Trophoblast cell (in vitro differentiated cells and primary cell): Measurements from ENCODE around the gene SIDT2.

Experiments
- DNase-seq, 2 donors: peaks; one replicate each; pipeline ENCODE4 v3.0.0-alpha.2; 2016
- H2AFZ ChIP-seq: 2 replicates; pipeline ENCODE4 v1.6.1; 2013; ENCODE audit warnings: low read length, moderate library complexity, mild to moderate bottlenecking; ENCODE audit not compliant: insufficient read depth, poor library complexity
- H2AK5ac ChIP-seq: 2 replicates; pipeline ENCODE4 v1.6.1; 2013; ENCODE audit warnings: mild to moderate bottlenecking, low read length
- H2BK120ac ChIP-seq: 2 replicates; pipeline ENCODE4 v1.6.1; 2013; ENCODE audit warnings: low read length, mild to moderate bottlenecking, moderate library complexity; ENCODE audit not compliant: insufficient read depth, poor library complexity
- H2BK12ac ChIP-seq: 2 replicates; pipeline ENCODE4 v1.6.1; 2013; ENCODE audit warnings: mild to moderate bottlenecking, low read length, moderate library complexity
- H2BK5ac ChIP-seq: 2 replicates; pipeline ENCODE4 v1.6.1; 2013; ENCODE audit warnings: low read length, low read depth, moderate library complexity, mild to moderate bottlenecking; ENCODE audit not compliant: poor library complexity
- H3K14ac ChIP-seq: 2 replicates; pipeline ENCODE4 v1.6.1; 2013; ENCODE audit warnings: mild to moderate bottlenecking, low read length
- H3K18ac ChIP-seq: 2 replicates; pipeline ENCODE4 v1.6.1; 2013; ENCODE audit warnings: mild to moderate bottlenecking, low read length
- H3K23ac ChIP-seq: 2 replicates; pipeline ENCODE4 v1.6.1; 2013; ENCODE audit warnings: low read length
- H3K27ac ChIP-seq: 2 replicates; pipeline ENCODE4 v1.5.1; 2013; ENCODE audit warnings: low read depth, mild to moderate bottlenecking, inconsistent platforms, low read length, moderate library complexity
- H3K27me3 ChIP-seq: 2 replicates; pipeline ENCODE4 v1.6.1; 2013; ENCODE audit warnings: inconsistent platforms, mild to moderate bottlenecking, low read length, moderate library complexity; ENCODE audit not compliant: insufficient read depth
- H3K36me3 ChIP-seq, 2 experiments: 1 replicate in 1 of 2; 2 replicates in 1 of 2; pipeline ENCODE4 v1.6.1; 2013; ENCODE audit warnings: low read length in 2 of 2, mild to moderate bottlenecking in 2 of 2, moderate library complexity in 1 of 2; ENCODE audit not compliant: insufficient read depth in 2 of 2, control insufficient read depth in 1 of 2
- H3K4ac ChIP-seq: 2 replicates; pipeline ENCODE4 v1.6.1; 2013; ENCODE audit warnings: low read depth, mild to moderate bottlenecking, low read length, moderate library complexity
- H3K4me1 ChIP-seq, 2 experiments: 1 replicate in 1 of 2; 2 replicates in 1 of 2; pipeline ENCODE4 v1.6.1; 2013; ENCODE audit warnings: low read length in 2 of 2, mild to moderate bottlenecking in 2 of 2, moderate library complexity in 1 of 2; ENCODE audit not compliant: insufficient read depth in 2 of 2, control insufficient read depth in 1 of 2
- H3K4me2 ChIP-seq: 2 replicates; pipeline ENCODE4 v1.6.1; 2013; ENCODE audit warnings: inconsistent platforms, mild to moderate bottlenecking, low read length, moderate library complexity
- H3K4me3 ChIP-seq: 2 replicates; pipeline ENCODE4 v1.5.1; 2013; ENCODE audit warnings: mild to moderate bottlenecking, low read depth, low read length, inconsistent platforms
- H3K79me1 ChIP-seq: one replicate; pipeline ENCODE4 v1.6.1; 2013; ENCODE audit warnings: low read length
- H3K79me2 ChIP-seq: 2 replicates; pipeline ENCODE4 v1.6.1; 2013; ENCODE audit warnings: low read length, mild to moderate bottlenecking; ENCODE audit not compliant: control insufficient read depth, insufficient read depth, poor library complexity
- H3K9ac ChIP-seq: 2 replicates; pipeline ENCODE4 v1.6.1; 2013; ENCODE audit warnings: mild to moderate bottlenecking, low read length
- H3K9me3 ChIP-seq: 2 replicates; pipeline ENCODE4 v1.6.1; 2013; ENCODE audit warnings: low read depth, mild to moderate bottlenecking, control low read depth, inconsistent platforms, low read length; ENCODE audit not compliant: insufficient read depth
- H4K12ac ChIP-seq: 2 replicates; pipeline ENCODE4 v1.6.1; 2013; ENCODE audit warnings: low read depth, mild to moderate bottlenecking, low read length, moderate library complexity
- H4K8ac ChIP-seq: 2 replicates; pipeline ENCODE4 v1.6.1; 2013; ENCODE audit warnings: low read depth, mild to moderate bottlenecking, low read length, moderate library complexity
- H4K91ac ChIP-seq: one replicate; pipeline ENCODE4 v1.6.1; 2013; ENCODE audit warnings: low read depth, mild to moderate bottlenecking, low read length, moderate library complexity
- WGBS: extraction: QIAGEN DNeasy Blood & Tissue Kit; methylation state at CpG from one replicate; pipeline ENCODE4 v1.1.7; 2013; ENCODE audit warnings: missing lambda C conversion rate; ENCODE audit not compliant: insufficient read length, insufficient coverage; ENCODE audit errors: extremely low coverage; 5-methylcytosine and 5-hydroxymethylcytosine counted together

The SIDT2 gene

GRCh38 chr11:117189941-117190544 is 11.5 kb downstream of the SIDT2 start:
- H3K18ac ChIP-seq, result no peak overlapping the region
- H3K4me1 ChIP-seq, result no peaks in the 10 kb centered on the region
- no peak overlapping the region for H2AFZ ChIP-seq
- no peak overlapping the region for H4K8ac ChIP-seq
- no peak overlapping the region for H4K12ac ChIP-seq
- no peaks in the 10 kb centered on the region for H3K79me1 ChIP-seq
- H3K14ac ChIP-seq, result no peak overlapping the region
- H3K4ac ChIP-seq, result no peak overlapping the region
- DNase-seq, result no peak
- H2AK5ac ChIP-seq, result no peak overlapping the region
- H3K79me2 ChIP-seq, result no peaks in the 10 kb centered on the region
- no peak overlapping the region for H3K27ac ChIP-seq
- H3K4me2 ChIP-seq, result no peak overlapping the region
- no peak overlapping the region for H4K91ac ChIP-seq
- WGBS, result no CpG with 5 or more reads among the region's 8 CpGs
- no peaks in the 10 kb centered on the region for H3K9me3 ChIP-seq
- no peak overlapping the region for H2BK5ac ChIP-seq
- H3K36me3 ChIP-seq, result peaks cover 56 to 59% of the 10 kb centered on the region in 2 experiments
- no peak overlapping the region for H2BK120ac ChIP-seq
- H3K4me3 ChIP-seq, result no peak overlapping the region
- H3K9ac ChIP-seq, result no peak overlapping the region
- H2BK12ac ChIP-seq, result no peak overlapping the region
- H3K23ac ChIP-seq, result no peak overlapping the region
- H3K27me3 ChIP-seq, result no peaks in the 10 kb centered on the region

GRCh38 chr11:117191680-117192400 is 13.3 kb downstream of the SIDT2 start:
- Histone ChIP-seq H3K9me3 (no peaks in the 10 kb centered on the region), H2AFZ (no peak overlapping the region), H3K9ac (no peak overlapping the region), H4K91ac (no peak overlapping the region), H4K12ac (no peak overlapping the region), H3K4ac (no peak overlapping the region), H3K36me3 (peaks cover 58 to 64% of the 10 kb centered on the region in 2 experiments), H2BK5ac (no peak overlapping the region), H4K8ac (no peak overlapping the region), H2BK12ac (no peak overlapping the region), H2BK120ac (no peak overlapping the region), H3K4me1 (no peaks in the 10 kb centered on the region), H3K23ac (no peak overlapping the region), H3K14ac (no peak overlapping the region), H3K27me3 (no peaks in the 10 kb centered on the region), H2AK5ac (no peak overlapping the region), H3K4me3 (no peak overlapping the region), H3K79me2 (no peaks in the 10 kb centered on the region), H3K4me2 (no peak overlapping the region), H3K79me1 (no peaks in the 10 kb centered on the region), H3K18ac (no peak overlapping the region), H3K27ac (no peak overlapping the region)
- DNase-seq, result no peak
- no CpG with 5 or more reads among the region's 26 CpGs for WGBS

- Histone ChIP-seq H3K4me2 (no peak overlapping the region), H3K14ac (no peak overlapping the region), H3K36me3 (peaks cover 55 to 61% of the 10 kb centered on the region in 2 experiments), H3K18ac (no peak overlapping the region), H3K79me2 (no peaks in the 10 kb centered on the region), H2BK5ac (no peak overlapping the region), H2BK120ac (no peak overlapping the region), H3K4ac (no peak overlapping the region), H3K27me3 (no peaks in the 10 kb centered on the region), H4K91ac (no peak overlapping the region), H2BK12ac (no peak overlapping the region), H2AFZ (no peak overlapping the region), H3K23ac (no peak overlapping the region), H3K9me3 (no peaks in the 10 kb centered on the region), H2AK5ac (no peak overlapping the region), H3K4me1 (peaks cover 2 to 5% of the 10 kb centered on the region in 2 experiments), H3K9ac (no peak overlapping the region), H4K12ac (no peak overlapping the region), H4K8ac (no peak overlapping the region), H3K27ac (no peak overlapping the region), H3K79me1 (no peaks in the 10 kb centered on the region), H3K4me3 (no peak overlapping the region)
- no peak for DNase-seq
- no CpG with 5 or more reads among the region's 17 CpGs for WGBS
Observed at GRCh38 chr11:117192401-117192875, 13.9 kb downstream of the SIDT2 start.

- no peak overlapping the region for H4K8ac ChIP-seq
Observed at GRCh38 chr11:117193130-117194020, 14.8 kb downstream of the SIDT2 start.

More at GRCh38 chr11:117193130-117194020, 14.8 kb downstream of the SIDT2 start:
- peaks cover 8% of the 10 kb centered on the region for H3K79me1 ChIP-seq
- peaks cover 50 to 52% of the 10 kb centered on the region in 2 experiments for H3K36me3 ChIP-seq
- H3K27me3 ChIP-seq, result no peaks in the 10 kb centered on the region
- no peak overlapping the region for H3K27ac ChIP-seq
- H3K4me1 ChIP-seq, result peaks cover 12 to 14% of the 10 kb centered on the region in 2 experiments
- no peak overlapping the region for H2BK12ac ChIP-seq
- no peak overlapping the region for H2AK5ac ChIP-seq
- H3K4ac ChIP-seq, result no peak overlapping the region
- H3K9ac ChIP-seq, result no peak overlapping the region
- no peak overlapping the region for H3K23ac ChIP-seq
- H4K12ac ChIP-seq, result no peak overlapping the region
- peaks cover 5% of the 10 kb centered on the region for H3K79me2 ChIP-seq
- no peak overlapping the region for H3K18ac ChIP-seq
- DNase-seq, result no peak
- no CpG with 5 or more reads among the region's 15 CpGs for WGBS
- no peak overlapping the region for H2BK120ac ChIP-seq
- H2AFZ ChIP-seq, result no peak overlapping the region
- no peak overlapping the region for H3K14ac ChIP-seq
- no peak overlapping the region for H3K4me3 ChIP-seq
- H3K4me2 ChIP-seq, result no peak overlapping the region
- H2BK5ac ChIP-seq, result no peak overlapping the region
- no peaks in the 10 kb centered on the region for H3K9me3 ChIP-seq
- H4K91ac ChIP-seq, result no peak overlapping the region
